PC-3 (cell line): Measurements from ENCODE around the gene TOM1L2.

Source experiments
- CTCF ChIP-seq: fragments of 300-600 bp; sonication (generic); conservative IDR thresholded peaks from 2 replicates; pipeline ENCODE4 v1.5.1; 2017; ENCODE audit warnings: antibody characterized with exemption, low read depth, mild to moderate bottlenecking, low read length
- EZH2 ChIP-seq: fragments of 300-600 bp; sonication (generic); IDR thresholded peaks from one replicate; pipeline ENCODE4 v1.6.1; 2017; ENCODE audit warnings: antibody characterized with exemption, mild to moderate bottlenecking, low read length; ENCODE audit not compliant: unreplicated experiment
- EZH2phosphoT487 ChIP-seq: fragments of 300-600 bp; sonication (generic); IDR thresholded peaks from 2 replicates; pipeline ENCODE4 v1.6.1; 2018; ENCODE audit warnings: mild to moderate bottlenecking, antibody characterized with exemption, low read length, borderline replicate concordance

- TF ChIP-seq CTCF (no peak), EZH2 (no peak), EZH2phosphoT487 (no peak)
Measured at GRCh38 chr17:18015593-18015992, 43.4 kb upstream of the TOM1L2 start.
